BLaER1 (cell line): Measurements from ENCODE around the gene ERCC6.

ENCODE experiments used
- H3K27ac ChIP-seq: shearing (Covaris generic); formaldehyde crosslinking; 2 replicates; pipeline ENCODE4 v1.8.1; 2022
- H3K27me3 ChIP-seq: shearing (Covaris generic); formaldehyde crosslinking; 2 replicates; pipeline ENCODE4 v1.8.1; 2022
- H3K36me3 ChIP-seq: shearing (Covaris generic); formaldehyde crosslinking; 2 replicates; pipeline ENCODE4 v1.8.1; 2022
- H3K4me1 ChIP-seq: shearing (Covaris generic); formaldehyde crosslinking; 2 replicates; pipeline ENCODE4 v1.8.1; 2022
- H3K4me2 ChIP-seq: shearing (Covaris generic); formaldehyde crosslinking; 2 replicates; pipeline ENCODE4 v1.8.1; 2022
- H3K4me3 ChIP-seq: shearing (Covaris generic); formaldehyde crosslinking; 2 replicates; pipeline ENCODE4 v1.8.1; 2022
- H3K9ac ChIP-seq: shearing (Covaris generic); formaldehyde crosslinking; 2 replicates; pipeline ENCODE4 v1.8.1; 2022
- H3K9me3 ChIP-seq: shearing (Covaris generic); formaldehyde crosslinking; 2 replicates; pipeline ENCODE4 v1.8.1; 2022
- H4K20me1 ChIP-seq: shearing (Covaris generic); formaldehyde crosslinking; 2 replicates; pipeline ENCODE4 v1.8.1; 2022
- Cebpa-rat ChIP-seq: shearing (Covaris generic); IDR thresholded peaks from 2 replicates; pipeline ENCODE4 v1.8.1; 2022

The ERCC6 gene

GRCh38 chr10:49550563-49550962, 11.6 kb upstream of the ERCC6 start:
- no peak for TF ChIP-seq Cebpa-rat
- H4K20me1 ChIP-seq, result no peaks in the 10 kb centered on the region
- H3K36me3 ChIP-seq, result no peaks in the 10 kb centered on the region
- H3K9ac ChIP-seq, result no peak overlapping the region
- no peak overlapping the region for H3K27ac ChIP-seq
- no peak overlapping the region for H3K4me2 ChIP-seq
- no peaks in the 10 kb centered on the region for H3K4me1 ChIP-seq
- no peaks in the 10 kb centered on the region for H3K27me3 ChIP-seq
- H3K4me3 ChIP-seq, result no peak overlapping the region
- H3K9me3 ChIP-seq, result peaks cover 8% of the 10 kb centered on the region

- Histone ChIP-seq H3K9me3 (peaks cover 15% of the 10 kb centered on the region), H3K27me3 (no peaks in the 10 kb centered on the region), H3K4me3 (no peak overlapping the region), H3K4me1 (no peaks in the 10 kb centered on the region), H3K4me2 (no peak overlapping the region), H3K36me3 (no peaks in the 10 kb centered on the region), H3K9ac (no peak overlapping the region), H4K20me1 (no peaks in the 10 kb centered on the region), H3K27ac (no peak overlapping the region)
- TF ChIP-seq Cebpa-rat, result no peak
Measured at GRCh38 chr10:49549640-49550346, 10.9 kb upstream of the ERCC6 start.

- Histone ChIP-seq H3K9me3 (peaks cover 26% of the 10 kb centered on the region), H4K20me1 (no peaks in the 10 kb centered on the region), H3K4me1 (peaks cover 16% of the 10 kb centered on the region), H3K4me2 (no peak overlapping the region), H3K36me3 (no peaks in the 10 kb centered on the region), H3K9ac (no peak overlapping the region), H3K27me3 (no peaks in the 10 kb centered on the region), H3K27ac (no peak overlapping the region), H3K4me3 (no peak overlapping the region)
- no peak for TF ChIP-seq Cebpa-rat
Measured at GRCh38 chr10:49543604-49544003, 4.7 kb upstream of the ERCC6 start.

GRCh38 chr10:49542353-49542752, 3.4 kb upstream of the ERCC6 start:
- Histone ChIP-seq H3K4me3 (no peak overlapping the region), H3K9ac (no peak overlapping the region), H3K36me3 (no peaks in the 10 kb centered on the region), H4K20me1 (no peaks in the 10 kb centered on the region), H3K27me3 (no peaks in the 10 kb centered on the region), H3K4me1 (peaks cover 27% of the 10 kb centered on the region), H3K9me3 (peaks cover 26% of the 10 kb centered on the region), H3K4me2 (no peak overlapping the region), H3K27ac (no peak overlapping the region)
- no peak for TF ChIP-seq Cebpa-rat

- Histone ChIP-seq H3K27me3 (no peaks in the 10 kb centered on the region), H3K9ac (no peak overlapping the region), H3K36me3 (no peaks in the 10 kb centered on the region), H3K4me2 (no peak overlapping the region), H3K4me3 (no peak overlapping the region), H3K27ac (no peak overlapping the region), H3K4me1 (peaks cover 27% of the 10 kb centered on the region), H3K9me3 (peaks cover 26% of the 10 kb centered on the region), H4K20me1 (peaks cover 1% of the 10 kb centered on the region; the same call in 1 of the 2 replicates)
- no peak for TF ChIP-seq Cebpa-rat
Measured at GRCh38 chr10:49541762-49542161, 2.8 kb upstream of the ERCC6 start.

- Histone ChIP-seq H3K9me3 (peaks cover 15% of the 10 kb centered on the region), H3K27ac (no peak overlapping the region), H3K4me1 (peaks cover 28% of the 10 kb centered on the region), H3K4me3 (no peak overlapping the region), H3K36me3 (0 out of 2 replicates have a peak, but pooled peaks cover 7% of the 10 kb centered on the region), H3K27me3 (no peaks in the 10 kb centered on the region), H4K20me1 (peaks cover 8% of the 10 kb centered on the region; the same call in 1 of the 2 replicates), H3K9ac (no peak overlapping the region), H3K4me2 (peak overlapping the region; percentile 94)
- TF ChIP-seq Cebpa-rat, result no peak
Measured at GRCh38 chr10:49540056-49540797, 1.3 kb upstream of the ERCC6 start.

- no peak for TF ChIP-seq Cebpa-rat
- H3K4me2 ChIP-seq, result peak overlapping the region; percentile 94
- 0 out of 2 replicates have a peak, but pooled peaks cover 7% of the 10 kb centered on the region for H3K36me3 ChIP-seq
- H3K27me3 ChIP-seq, result no peaks in the 10 kb centered on the region
- H3K9me3 ChIP-seq, result peaks cover 6% of the 10 kb centered on the region
- H3K4me1 ChIP-seq, result peaks cover 33% of the 10 kb centered on the region
- H4K20me1 ChIP-seq, result peaks cover 16% of the 10 kb centered on the region
- peak overlapping the region; percentile 92 for H3K4me3 ChIP-seq
- H3K27ac ChIP-seq, result peak overlapping the region; percentile 86
- peak overlapping the region; percentile 90 for H3K9ac ChIP-seq
Measured at GRCh38 chr10:49539320-49539885, 482 bp upstream of the ERCC6 start.

- peaks cover 35% of the 10 kb centered on the region for H3K36me3 ChIP-seq
- H3K27me3 ChIP-seq, result no peaks in the 10 kb centered on the region
- H3K4me1 ChIP-seq, result peaks cover 24% of the 10 kb centered on the region
- TF ChIP-seq Cebpa-rat, result no peak
- no peak overlapping the region for H3K27ac ChIP-seq
- no peak overlapping the region for H3K4me3 ChIP-seq
- H3K9ac ChIP-seq, result no peak overlapping the region
- no peaks in the 10 kb centered on the region for H3K9me3 ChIP-seq
- H3K4me2 ChIP-seq, result no peak overlapping the region
- peaks cover 60% of the 10 kb centered on the region for H4K20me1 ChIP-seq
Measured at GRCh38 chr10:49534670-49535381, 4.1 kb downstream of the ERCC6 start.

- H4K20me1 ChIP-seq, result peaks cover 80% of the 10 kb centered on the region
- peaks cover 58% of the 10 kb centered on the region for H3K36me3 ChIP-seq
- H3K4me2 ChIP-seq, result no peak overlapping the region
- H3K4me1 ChIP-seq, result peaks cover 7% of the 10 kb centered on the region
- H3K9ac ChIP-seq, result no peak overlapping the region
- no peak overlapping the region for H3K27ac ChIP-seq
- no peaks in the 10 kb centered on the region for H3K9me3 ChIP-seq
- H3K4me3 ChIP-seq, result no peak overlapping the region
- no peaks in the 10 kb centered on the region for H3K27me3 ChIP-seq
- no peak for TF ChIP-seq Cebpa-rat
Measured at GRCh38 chr10:49532461-49532860, 6.5 kb downstream of the ERCC6 start.
